ENCODE data around the gene HJV. TPM values are rescaled to one million over a fixed set of nuclear protein-coding genes. Genes with fewer than 3 reads are reported as not detected.
A peak's percentile ranks its signal among the peaks of the same experiment; 100 is the strongest.
"Not testable (repeated sequence)": the region's sequence is repeated elsewhere in the genome, so short reads cannot be mapped to it uniquely, and the experiment has no call there.

Gene HJV
- not detected in 2 replicates for total RNA-seq (2014; rRNA removed)
- percentile 8 among the genes with signal in this experiment for Bru-seq, nascent RNA
- not detected for BruChase-seq, experiment 1, labeled RNA remaining after a 6-hour chase
- percentile 7 among the genes with signal in this experiment for BruChase-seq, experiment 2, labeled RNA remaining after a 2-hour chase
- long read RNA-seq = 0 reads

- POLR2A ChIA-PET (ENCODE audit: unreplicated experiment) = interaction anchor here (0.5 kb wide), 1 partner anchor 24 kb away, joined by 7 read pairs; no protein-coding TSS in a partner anchor
- Histone ChIP-seq H3K36me3 (ENCODE audit: low read depth, low read length) (no peaks in the 10 kb centered on the region), H2AFZ (ENCODE audit: low read length) (no peak within 1 kb of the TSS), H3K4me2 (ENCODE audit: low read length) (no peak within 1 kb of the TSS), H3K27me3 (ENCODE audit: low read length) (0 out of 2 replicates have a peak, but pooled peaks cover 6% of the 10 kb centered on the region), H3K9ac (ENCODE audit: low read length) (no peak within 1 kb of the TSS), H3K79me2 (ENCODE audit: low read length) (no peaks in the 10 kb centered on the region), H3F3A (ENCODE audit: low read length, unreplicated experiment) (no peaks in the 10 kb centered on the region), H3K4me3 (ENCODE audit: low read length) (no peak within 1 kb of the TSS), H3K9me2 (replicated peaks; ENCODE audit: low read length) (no peaks in the 10 kb centered on the region), H4K20me1 (ENCODE audit: low read length) (no peaks in the 10 kb centered on the region), H3K9me3 (ENCODE audit: low read length) (no peaks in the 10 kb centered on the region), H3K4me1 (ENCODE audit: insufficient read depth, low read length) (no peaks in the 10 kb centered on the region), H3K27ac (ENCODE audit: low read length) (no peak within 1 kb of the TSS)
- CTCF ChIA-PET = interaction anchor here (1.5 kb wide), 1 partner anchor 10 kb away, joined by 4 read pairs; no protein-coding TSS in a partner anchor
- no peak for DNase-seq
- no TSS peak for BruUV-seq (replicated peaks)
- no peak for ATAC-seq
- intact Hi-C loops (cut with micrococcal nuclease) = no loop called here
- TF ChIP-seq EZH2 (IDR thresholded peaks at IDR 0.05; ENCODE audit: low read length, unreplicated experiment) = no peak
- no peak for TF ChIP-seq CTCF (conservative IDR thresholded peaks at IDR 0.05; ENCODE audit: low read depth, low read length)
- TF ChIP-seq EZH2phosphoT487 (IDR thresholded peaks at IDR 0.05; ENCODE audit: borderline replicate concordance, low read length) = no peak
Observed at GRCh38 chr1:146021622-146022402, at the start of gene HJV. Gene HJV, minus strand, starts transcription at chr1:146021735. Its CDS starts 1,504 bp downstream, at chr1:146020231.

- H3K9me2 ChIP-seq (replicated peaks; ENCODE audit: low read length); CTCF ChIA-PET; H3K36me3 ChIP-seq (ENCODE audit: low read depth, low read length); H3K4me2 ChIP-seq (ENCODE audit: low read length); H3K9me3 ChIP-seq (ENCODE audit: low read length); H3K9ac ChIP-seq (ENCODE audit: low read length); BruUV-seq (replicated peaks); H3K27ac ChIP-seq (ENCODE audit: low read length); intact Hi-C loops (cut with micrococcal nuclease); H4K20me1 ChIP-seq (ENCODE audit: low read length); POLR2A ChIA-PET (ENCODE audit: unreplicated experiment); H3K4me1 ChIP-seq (ENCODE audit: insufficient read depth, low read length); H3K79me2 ChIP-seq (ENCODE audit: low read length); H3K27me3 ChIP-seq (ENCODE audit: low read length); ATAC-seq; H3F3A ChIP-seq (ENCODE audit: low read length, unreplicated experiment); H3K4me3 ChIP-seq (ENCODE audit: low read length); H2AFZ ChIP-seq (ENCODE audit: low read length): not testable (repeated sequence)
- DNase-seq = peak; percentile 14
Observed at GRCh38 chr1:146059148-146059547, 37.6 kb upstream of the HJV start.

- Histone ChIP-seq H3K9ac (ENCODE audit: low read length) (peak overlapping the region; percentile 81), H3K4me3 (ENCODE audit: low read length) (peak overlapping the region; percentile 64), H2AFZ (ENCODE audit: low read length) (peak overlapping the region; percentile 78), H3K27ac (ENCODE audit: low read length) (peak overlapping the region; percentile 79), H3K4me2 (ENCODE audit: low read length) (peak overlapping the region; percentile 85)
- H4K20me1 ChIP-seq (ENCODE audit: low read length); H3F3A ChIP-seq (ENCODE audit: low read length, unreplicated experiment); H3K36me3 ChIP-seq (ENCODE audit: low read depth, low read length); H3K27me3 ChIP-seq (ENCODE audit: low read length); H3K79me2 ChIP-seq (ENCODE audit: low read length); H3K9me3 ChIP-seq (ENCODE audit: low read length); intact Hi-C loops (cut with micrococcal nuclease); H3K9me2 ChIP-seq (replicated peaks; ENCODE audit: low read length); H3K4me1 ChIP-seq (ENCODE audit: insufficient read depth, low read length): not testable (repeated sequence)
- ChIA-PET POLR2A (ENCODE audit: unreplicated experiment) (interaction anchor here (0.6 to 1.2 kb wide), 8 partner anchors 13 to 194 kb away, joined by 3 to 9 read pairs (median 6); partner anchors contain the start of gene PIAS3), CTCF (interaction anchor here (0.5 to 1.0 kb wide), 2 partner anchors 13 to 14 kb away, joined by 3 to 4 read pairs; no protein-coding TSS in a partner anchor)
- BruUV-seq (replicated peaks) = TSS peak; percentile 100
- ATAC-seq = peak; percentile 96
- peak; percentile 99 for DNase-seq
Observed at GRCh38 chr1:146051852-146052676, 30.5 kb upstream of the HJV start.
